ENCODE measurements around the gene PNMT.
"Not testable (repeated sequence)": the region's sequence is repeated elsewhere in the genome, so short reads cannot be mapped to it uniquely, and the experiment has no call there.

Gene PNMT

DNA sequence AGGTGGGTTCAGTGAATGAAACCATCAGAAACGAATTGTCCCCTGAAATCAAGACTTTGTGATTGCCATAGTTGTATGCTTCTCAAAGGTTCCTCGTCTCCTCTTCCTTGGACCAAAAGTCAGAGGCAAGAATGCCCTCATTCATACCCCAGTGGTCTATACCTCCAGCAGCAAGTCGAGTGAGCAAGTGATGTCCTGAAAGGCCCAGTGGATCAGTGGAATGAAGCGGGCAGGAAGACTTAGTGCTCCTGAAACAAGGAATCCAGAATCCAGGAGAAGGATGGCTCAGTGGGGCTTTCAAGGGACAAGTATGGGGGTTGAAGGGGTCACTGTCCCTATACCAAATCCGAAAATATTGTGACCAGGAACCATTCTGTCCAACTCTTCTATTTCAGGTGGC, 26.3 kb downstream of the PNMT start:
- DNase-seq, result no peak

DNA sequence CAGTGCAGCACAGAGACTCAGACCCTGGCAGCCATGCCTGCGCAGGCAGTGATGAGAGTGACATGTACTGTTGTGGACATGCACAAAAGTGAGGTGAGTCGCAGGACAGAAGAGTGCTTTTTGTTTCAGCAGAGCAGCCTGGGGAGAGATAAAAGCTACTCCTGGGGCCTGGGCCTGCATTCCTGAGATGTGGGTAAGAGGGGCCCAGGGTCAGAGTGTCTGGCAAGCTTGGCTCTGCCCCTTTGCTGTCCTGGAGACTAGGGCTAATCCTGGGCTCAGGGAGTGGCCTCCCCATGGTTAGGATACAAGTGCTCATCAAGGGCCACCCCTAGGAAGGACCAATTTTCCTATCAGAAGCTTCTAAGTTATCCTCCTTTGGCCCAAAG, 26.8 kb downstream of the PNMT start:
- DNase-seq, result no peak

DNA sequence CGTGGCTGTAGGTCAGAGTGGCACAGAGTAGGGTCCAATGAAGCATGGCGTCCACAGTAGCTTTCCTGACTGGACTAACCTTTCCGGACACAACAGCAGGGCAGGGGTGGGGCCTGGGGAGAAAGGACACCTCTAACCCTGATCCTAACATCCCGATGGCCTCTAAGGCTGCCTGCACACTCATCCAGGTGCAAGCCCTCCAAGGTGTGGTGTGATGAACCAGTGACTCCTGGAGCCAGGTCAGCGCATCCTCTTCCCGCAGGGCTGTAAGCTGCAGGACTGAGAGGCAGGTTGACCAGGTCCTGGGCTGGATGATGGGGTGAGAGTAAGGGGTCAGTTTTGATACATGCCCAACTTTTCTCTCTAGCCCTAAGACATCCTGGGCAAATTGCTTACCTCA, 28.5 kb downstream of the PNMT start:
- DNase-seq, result no peak

DNA sequence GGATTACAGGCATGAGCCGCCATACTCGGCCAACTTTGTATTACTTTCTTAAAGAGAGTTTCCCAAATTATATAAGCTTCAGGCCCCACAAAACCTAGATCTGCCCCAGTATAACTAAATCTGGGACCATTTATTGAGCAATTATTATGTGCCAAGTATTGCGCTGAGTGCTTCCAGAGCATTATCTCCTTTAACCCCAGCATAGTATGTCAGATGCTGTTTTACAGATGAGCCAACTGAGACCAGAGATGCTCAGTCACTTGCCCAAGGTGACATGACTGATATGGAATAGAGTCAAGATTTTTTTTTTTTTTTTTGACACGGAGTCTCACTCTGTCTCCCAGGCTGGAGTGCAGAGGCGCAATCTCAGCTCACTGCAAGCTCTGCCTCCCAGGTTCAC, 29.7 kb downstream of the PNMT start:
- no peak for DNase-seq

DNA sequence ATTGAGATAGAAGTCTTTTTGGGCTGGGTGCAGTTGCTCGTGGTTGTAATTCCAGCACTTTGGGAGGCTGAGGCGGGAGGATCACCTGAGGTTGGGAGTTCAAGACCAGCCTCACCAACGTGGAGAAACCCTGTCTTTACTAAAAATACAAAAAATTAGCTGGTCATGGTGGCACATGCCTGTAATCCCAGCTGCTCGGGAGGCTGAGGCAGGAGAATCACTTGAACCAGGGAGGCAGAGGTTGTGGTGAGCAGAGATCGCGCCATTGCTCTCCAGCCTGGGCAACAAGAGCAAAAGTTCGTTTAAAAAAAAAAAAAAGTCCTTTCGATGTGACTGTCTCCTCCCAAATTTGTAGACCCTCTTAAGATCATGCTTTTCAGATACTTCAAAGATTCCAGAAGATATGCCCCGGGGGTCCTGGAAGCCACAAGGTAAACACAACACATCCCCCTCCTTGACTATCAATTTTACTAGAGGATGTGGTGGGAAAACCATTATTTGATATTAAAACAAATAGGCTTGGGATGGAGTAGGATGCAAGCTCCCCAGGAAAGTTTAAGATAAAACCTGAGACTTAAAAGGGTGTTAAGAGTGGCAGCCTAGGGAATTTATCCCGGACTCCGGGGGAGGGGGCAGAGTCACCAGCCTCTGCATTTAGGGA, 31.0 kb downstream of the PNMT start:
- DNase-seq, result not testable (repeated sequence)

DNA sequence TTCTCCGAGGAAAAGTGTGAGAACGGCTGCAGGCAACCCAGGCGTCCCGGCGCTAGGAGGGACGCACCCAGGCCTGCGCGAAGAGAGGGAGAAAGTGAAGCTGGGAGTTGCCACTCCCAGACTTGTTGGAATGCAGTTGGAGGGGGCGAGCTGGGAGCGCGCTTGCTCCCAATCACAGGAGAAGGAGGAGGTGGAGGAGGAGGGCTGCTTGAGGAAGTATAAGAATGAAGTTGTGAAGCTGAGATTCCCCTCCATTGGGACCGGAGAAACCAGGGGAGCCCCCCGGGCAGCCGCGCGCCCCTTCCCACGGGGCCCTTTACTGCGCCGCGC, 31.5 kb downstream of the PNMT start, which contains the start of gene ERBB2:
TSS of gene ERBB2 (plus strand) at position 247 of the 330 bp plus-strand sequence. CDS start 175 bp downstream, outside the sequence.
- DNase-seq, result no peak

DNA sequence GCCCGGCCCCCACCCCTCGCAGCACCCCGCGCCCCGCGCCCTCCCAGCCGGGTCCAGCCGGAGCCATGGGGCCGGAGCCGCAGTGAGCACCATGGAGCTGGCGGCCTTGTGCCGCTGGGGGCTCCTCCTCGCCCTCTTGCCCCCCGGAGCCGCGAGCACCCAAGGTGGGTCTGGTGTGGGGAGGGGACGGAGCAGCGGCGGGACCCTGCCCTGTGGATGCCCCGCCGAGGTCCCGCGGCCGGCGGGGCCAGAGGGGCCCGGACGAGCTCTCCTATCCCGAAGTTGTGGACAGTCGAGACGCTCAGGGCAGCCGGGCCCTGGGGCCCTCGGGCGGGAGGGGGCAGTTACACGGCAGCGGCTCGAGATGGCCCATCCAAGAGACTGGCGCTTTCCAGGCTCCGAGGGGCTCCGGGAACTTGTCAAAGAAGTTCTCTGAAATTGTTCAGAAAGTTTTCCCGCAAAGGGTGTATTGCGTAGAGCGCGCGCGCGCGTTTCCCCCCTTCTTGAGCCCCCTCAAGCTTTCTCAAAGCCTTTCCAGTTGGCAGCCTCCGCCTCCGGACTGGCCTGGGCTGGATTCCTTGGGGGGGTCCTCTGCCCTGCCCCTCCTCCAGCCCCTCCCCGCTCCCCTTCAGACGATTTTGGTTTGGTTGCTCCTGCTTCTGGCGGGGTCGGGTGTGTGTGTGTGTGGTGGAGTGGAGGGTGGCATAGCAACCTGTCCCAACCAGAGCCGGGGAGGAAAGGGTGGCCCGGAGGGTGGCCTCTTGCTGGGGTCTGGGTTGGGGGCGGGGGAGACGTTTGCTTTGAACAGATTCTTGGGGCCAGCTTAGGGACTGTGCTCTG, 32.1 kb downstream of the PNMT start:
- no peak for DNase-seq

DNA sequence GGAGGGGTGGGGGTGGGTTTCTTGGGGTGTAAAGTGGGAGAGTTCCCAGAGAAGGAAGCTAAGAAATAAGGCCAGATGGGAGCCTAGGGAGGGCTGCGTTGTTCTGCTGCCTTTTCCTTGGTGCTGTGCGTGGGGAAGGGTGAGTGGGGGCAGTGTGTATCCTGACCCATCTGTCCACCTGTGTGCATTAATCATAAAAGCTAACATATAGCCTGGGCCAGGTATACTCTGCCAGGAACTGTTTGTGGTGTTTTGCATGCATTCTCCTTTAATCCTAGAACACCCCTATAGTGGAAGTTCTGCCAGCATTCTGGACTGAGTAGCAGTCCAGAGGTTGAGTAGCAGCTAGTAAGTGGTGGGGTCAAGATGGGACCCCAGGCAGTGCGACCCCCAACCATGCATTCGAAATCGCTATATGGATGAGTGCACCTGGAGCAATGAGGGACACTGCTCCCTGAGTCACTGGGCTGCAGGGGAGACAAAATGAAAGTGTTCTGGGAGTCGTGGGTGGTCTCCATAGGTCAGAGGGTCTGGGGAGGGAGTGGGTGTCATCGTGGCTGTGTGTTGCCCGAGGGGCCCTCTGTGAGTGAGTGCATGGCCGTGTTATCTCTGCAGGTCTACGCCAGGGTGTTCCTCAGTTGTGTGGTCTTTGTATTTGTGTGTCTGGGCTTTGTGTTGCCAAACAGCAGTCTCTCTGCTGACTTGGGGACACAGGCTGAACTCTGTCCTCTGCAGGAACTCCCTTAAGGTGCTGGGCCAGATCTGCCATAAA, 32.9 kb downstream of the PNMT start:
- DNase-seq, result no peak

DNA sequence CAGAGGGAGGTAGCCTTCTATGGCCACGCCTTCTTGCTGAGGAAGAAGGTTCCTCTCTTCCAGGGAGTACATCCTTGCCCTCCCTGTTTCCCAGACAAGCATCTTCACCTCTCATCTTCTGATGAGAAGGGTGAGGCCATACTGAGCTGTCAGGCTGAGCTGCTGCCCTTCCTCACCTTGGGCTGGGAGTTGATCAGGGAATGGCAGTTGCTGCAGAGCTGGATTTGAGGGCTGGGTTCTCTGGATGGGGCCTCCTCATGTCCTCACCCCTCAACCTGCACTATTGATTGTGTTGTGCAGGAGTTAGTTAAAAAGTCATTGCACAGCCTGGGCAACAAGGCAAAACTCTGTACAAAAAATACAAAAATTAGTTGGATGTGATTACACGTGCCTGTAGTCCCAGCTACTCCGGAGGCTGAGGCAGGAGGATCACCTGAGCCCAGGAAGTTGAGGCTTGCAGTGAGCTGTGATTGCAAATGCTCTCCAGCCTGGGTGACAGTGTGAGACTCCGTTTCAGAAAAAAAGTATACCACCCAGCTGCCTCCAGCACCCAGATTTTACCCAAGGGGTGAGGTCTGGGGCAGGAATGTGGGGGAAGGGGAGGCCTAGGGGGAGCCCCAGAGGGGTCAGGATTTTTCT, 33.6 kb downstream of the PNMT start:
- DNase-seq, result no peak

DNA sequence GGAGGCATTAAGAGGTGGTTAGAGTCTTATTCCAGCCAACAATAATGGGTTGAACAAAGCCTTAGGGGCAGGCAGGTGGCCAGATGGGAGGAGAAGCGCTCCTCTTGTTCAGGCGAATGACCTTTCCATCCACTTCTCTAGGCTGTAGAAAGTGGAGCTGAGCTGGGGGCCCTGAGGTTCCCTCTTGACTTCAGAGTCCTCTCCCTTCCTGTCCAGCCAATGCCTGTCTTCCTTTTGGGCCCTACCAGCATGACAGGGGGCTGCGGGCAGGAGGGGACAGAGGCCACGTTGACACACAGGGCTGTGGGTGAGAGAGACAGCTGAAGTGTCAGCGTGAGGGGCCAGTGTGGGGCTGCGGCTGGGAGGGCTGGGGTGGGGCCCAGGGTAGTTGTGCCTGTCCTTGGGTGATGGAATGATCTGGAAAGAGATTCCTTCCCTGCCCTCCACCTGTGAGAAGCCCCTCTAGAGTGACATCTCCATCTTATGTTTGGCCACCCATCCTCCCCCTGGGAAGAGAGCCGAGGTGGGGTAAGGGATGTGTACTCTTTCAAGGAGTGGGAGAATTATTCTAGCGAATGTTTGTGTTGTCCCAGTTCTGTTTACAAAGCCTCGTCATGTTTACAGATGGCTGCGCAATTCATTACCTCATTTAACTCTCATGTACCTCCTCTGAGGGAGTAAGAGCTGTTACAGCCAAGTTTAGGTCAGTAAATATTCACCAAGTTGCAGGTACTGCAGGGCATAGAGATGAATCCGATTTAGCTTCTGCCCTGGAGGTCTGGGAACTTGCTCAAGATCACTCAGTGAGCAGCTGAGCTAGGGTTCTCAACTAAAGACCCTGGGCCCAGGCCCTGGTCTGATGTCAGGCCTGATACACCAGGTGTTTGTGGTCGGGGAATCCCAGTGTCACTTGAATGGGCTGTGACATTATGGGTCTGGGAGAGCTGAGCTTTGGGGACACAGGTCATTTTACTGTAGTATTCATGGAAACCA, 34.9 kb downstream of the PNMT start:
- DNase-seq, result no peak

DNA sequence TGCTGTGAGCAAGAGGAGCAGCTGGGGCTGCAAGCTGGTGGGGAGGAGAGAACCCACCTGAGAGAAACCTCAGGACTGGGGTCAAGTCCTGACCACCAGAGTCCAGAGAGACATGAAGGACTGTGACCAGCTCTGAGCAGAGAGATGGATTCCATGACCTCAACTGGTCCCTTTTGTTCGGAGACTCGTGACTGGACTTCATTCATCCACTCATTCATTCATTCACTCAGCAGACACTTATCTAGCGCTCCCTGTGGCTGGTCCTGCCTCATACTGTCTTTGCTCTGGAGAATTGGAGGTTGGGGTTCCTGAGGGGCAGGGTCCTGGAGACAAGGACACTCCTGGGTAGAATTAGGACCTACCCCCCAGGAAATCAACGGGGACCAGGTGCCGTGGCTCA, 35.7 kb downstream of the PNMT start:
- no peak for DNase-seq

DNA sequence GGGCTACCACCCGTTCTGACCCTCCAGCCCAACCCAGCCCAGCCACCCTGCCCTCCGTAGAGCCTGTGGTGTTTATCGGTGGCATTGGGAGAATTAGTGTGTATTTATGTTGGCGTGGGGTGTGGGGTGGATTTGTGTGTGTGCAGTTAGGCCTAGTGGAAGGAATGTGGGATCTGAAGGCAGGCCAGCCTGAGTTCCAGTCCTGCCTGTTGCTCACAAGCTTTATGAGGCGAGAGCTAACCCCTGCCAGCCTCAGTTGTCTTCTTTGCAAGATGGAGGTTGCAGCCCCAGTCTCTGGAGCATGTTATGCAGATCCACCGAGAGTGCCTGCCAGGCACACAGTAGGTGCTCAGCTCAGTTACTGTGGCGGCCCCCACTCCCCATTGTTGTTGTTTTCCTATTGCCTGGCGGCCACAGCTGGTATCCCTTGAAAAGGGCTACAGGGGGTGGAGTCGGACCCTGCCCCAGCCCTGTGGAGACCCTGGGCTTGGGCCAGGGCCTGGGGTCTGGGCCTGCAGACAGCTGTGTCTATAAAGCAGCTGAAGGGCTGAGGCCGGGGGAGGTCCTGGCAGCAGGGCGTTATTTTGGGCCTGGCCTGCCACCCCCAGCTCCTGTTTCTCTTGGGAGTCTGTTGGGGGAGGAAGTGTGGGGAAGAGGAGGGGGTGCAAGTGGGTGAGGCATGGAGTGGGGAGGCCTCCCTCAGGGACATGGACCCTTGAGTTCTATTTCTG, 36.7 kb downstream of the PNMT start:
- DNase-seq, result no peak

DNA sequence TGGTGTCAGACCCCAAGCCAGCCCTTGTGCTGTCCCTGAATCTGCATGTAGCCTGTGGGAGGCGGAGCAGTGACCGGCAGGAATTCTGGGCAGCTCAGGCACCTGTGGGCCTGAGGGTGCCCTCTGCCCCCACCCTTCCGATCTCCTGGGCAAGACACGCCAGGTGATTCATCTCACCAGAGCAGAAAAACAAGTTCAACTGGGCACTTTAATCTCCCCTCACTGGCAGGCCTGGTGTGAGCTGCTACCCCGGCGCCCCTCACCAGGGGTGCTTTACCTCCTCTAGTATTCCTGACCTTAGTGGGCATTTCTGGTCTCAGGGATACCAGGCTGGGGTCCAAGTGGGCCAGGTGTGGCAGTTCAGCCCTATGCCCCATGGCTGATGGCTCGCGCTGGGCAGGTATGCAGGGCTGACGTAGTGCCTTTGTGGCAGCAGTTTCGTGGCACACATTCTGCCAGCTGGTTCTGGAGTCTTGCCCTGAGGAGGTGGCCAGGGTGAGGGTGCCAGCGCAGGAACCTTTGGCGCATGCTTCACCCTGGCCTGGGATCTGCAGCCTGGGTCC, 37.6 kb downstream of the PNMT start:
- DNase-seq, result no peak

DNA sequence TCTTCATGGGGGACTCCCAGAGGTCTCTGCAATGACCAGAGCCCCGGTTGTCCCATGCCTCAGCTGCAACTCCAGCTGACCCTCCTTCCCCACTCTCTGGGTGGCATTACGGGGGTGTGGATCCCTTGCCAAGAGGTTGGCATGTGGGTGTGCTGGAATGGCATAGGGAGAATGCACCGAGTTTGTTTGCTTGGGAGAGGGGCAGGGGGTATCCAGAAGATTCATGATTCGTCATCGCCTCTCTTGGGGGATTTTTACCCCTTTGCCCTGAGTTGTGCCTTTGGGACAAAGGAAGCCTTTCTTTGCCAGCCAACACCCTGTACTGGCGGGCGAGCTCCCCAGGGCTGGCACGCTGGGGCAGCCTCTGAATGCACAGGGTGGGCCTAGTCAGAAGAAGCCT, 38.1 kb downstream of the PNMT start:
- DNase-seq, result no peak

DNA sequence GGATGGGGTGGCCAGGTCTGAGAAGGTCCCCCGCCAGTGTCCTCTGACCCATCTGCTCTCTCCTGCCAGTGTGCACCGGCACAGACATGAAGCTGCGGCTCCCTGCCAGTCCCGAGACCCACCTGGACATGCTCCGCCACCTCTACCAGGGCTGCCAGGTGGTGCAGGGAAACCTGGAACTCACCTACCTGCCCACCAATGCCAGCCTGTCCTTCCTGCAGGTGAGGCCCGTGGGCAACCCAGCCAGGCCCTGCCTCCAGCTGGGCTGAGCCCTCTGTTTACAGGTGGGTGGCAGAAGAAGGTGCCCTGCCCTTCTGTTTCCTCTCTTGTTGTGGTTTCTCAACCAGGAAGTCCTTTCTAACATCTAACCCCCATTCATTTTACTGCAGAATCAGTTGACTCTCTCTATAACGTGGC, 38.7 kb downstream of the PNMT start:
- DNase-seq, result peak in 2 of 6 experiments; percentile 26 to 34

DNA sequence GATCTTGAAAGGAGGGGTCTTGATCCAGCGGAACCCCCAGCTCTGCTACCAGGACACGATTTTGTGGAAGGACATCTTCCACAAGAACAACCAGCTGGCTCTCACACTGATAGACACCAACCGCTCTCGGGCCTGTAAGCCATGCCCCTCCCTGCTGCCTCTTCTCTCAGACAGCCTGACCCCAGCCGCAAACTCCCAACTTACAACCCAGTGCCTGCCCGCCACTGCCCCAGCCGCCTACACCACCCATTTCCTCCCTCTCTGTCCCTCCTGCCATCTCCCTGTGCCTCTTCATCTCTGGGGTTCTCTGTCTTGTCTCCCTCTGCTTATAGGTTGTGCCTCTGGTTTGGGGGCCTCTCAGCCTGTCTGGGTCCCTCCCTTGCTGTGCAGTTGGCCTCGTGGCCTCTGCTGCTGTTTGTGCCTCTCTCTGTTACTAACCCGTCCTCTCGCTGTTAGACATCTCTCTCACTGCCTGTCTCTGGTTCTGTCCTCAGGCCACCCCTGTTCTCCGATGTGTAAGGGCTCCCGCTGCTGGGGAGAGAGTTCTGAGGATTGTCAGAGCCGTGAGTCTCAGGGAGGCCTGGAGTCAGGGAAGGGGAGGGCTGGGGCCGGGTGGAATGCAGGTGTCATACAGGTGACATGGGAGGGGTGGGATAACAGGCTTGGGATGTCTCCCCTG, 41.2 kb downstream of the PNMT start:
- DNase-seq, result no peak

DNA sequence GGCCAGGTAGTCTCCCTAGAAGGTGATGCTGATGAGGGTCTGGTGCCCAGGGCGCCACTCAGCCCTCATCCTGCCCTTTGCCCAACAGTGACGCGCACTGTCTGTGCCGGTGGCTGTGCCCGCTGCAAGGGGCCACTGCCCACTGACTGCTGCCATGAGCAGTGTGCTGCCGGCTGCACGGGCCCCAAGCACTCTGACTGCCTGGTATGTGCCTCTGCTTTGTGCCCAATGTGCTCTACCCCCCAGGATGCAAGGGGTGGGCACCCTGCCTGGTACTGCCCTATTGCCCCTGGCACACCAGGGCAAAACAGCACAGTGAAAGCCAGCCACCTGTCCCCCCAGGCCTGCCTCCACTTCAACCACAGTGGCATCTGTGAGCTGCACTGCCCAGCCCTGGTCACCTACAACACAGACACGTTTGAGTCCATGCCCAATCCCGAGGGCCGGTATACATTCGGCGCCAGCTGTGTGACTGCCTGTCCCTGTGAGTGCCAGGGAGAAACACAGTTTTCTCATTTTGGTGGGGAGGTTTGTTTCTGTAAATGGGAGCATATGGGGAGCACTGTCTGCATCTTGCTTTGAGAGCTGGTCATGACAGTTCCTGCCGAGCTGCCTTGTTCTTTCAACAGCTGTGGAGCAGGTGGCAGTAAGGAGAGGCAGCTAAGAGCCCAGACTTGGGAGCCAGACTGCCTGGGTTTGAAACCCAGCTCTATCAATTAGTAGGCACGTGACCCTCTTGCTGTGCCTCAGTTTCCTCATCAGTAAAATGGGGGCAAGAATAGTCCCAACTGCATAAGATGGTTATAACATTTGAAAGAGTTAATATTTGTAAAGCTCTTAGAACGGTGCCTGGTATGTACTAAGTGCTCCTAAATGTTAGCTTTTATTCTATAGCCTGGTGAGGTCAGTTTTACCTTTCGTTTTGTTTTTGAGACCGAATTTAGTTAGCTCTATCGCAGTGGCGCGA, 42.0 kb downstream of the PNMT start:
- DNase-seq, result no peak

DNA sequence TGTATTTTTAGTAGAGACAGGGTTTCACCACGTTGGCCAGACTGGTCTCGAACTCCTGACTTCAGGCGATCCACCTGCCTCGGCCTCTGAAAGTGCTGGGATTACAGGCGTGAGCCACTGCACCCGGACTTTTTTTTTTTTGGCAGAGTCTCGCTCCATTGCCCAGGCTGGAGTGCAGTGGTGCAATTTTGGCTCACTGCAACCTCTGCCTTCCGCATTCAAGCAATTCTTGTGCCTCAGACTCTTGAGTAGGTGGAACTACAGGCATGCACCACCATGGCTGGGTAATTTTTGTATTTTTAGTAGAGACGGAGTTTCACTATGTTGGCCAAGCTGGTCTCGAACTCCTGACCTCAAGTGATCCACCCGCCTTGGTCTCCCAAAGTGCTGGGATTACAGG, 42.8 kb downstream of the PNMT start:
- not testable (repeated sequence) for DNase-seq

DNA sequence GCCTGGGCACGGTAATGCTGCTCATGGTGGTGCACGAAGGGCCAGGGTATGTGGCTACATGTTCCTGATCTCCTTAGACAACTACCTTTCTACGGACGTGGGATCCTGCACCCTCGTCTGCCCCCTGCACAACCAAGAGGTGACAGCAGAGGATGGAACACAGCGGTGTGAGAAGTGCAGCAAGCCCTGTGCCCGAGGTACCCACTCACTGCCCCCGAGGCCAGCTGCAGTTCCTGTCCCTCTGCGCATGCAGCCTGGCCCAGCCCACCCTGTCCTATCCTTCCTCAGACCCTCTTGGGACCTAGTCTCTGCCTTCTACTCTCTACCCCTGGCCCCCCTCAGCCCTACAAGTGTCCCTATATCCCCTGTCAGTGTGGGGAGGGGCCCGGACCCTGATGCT, 43.6 kb downstream of the PNMT start:
- no peak for DNase-seq
